Panc1 (cell line): ENCODE data around the gene ACACB. TPM values are rescaled to one million over a fixed set of nuclear protein-coding genes. Genes with fewer than 3 reads are reported as not detected.

Experiments
- ATAC-seq: fragments of 200-7000 bp; cut with Tn5 transposase; 2 replicates; pipeline ENCODE4 v1.9.1; 2020; ENCODE audit warnings: mild to moderate bottlenecking, moderate library complexity
- BruUV-seq: library from RNA; stranded (reverse); fragments of 400-500 nt; replicated peaks from 2 replicates; lab custom pipeline; 2021; lab: Mats Ljungman, UMichigan
- CTCF ChIA-PET: fragments of 300-600 bp; sonication (Branson Sonifier 250); formaldehyde crosslinking; loops from one replicate; lab custom pipeline; 2022; ENCODE audit warnings: antibody characterized with exemption; lab: Charles Lee
- POLR2A ChIA-PET: fragments of 300-600 bp; sonication (Branson Sonifier 250); formaldehyde crosslinking; loops from one replicate; lab custom pipeline; 2022; ENCODE audit warnings: antibody characterized with exemption; lab: Charles Lee
- DNase-seq: peaks from one replicate; pipeline ENCODE4 v3.0.0-alpha.2; 2010; ENCODE audit warnings: low read depth, low spot score
- H3K27ac ChIP-seq: 2 replicates; pipeline ENCODE4 v1.5.1; 2011; ENCODE audit warnings: mild to moderate bottlenecking, low read length, inconsistent platforms
- H3K27me3 ChIP-seq: fragments of 200-500 bp; sonication (Bioruptor generic); 2 replicates; pipeline ENCODE4 v1.6.0; 2014; ENCODE audit warnings: low read length, inconsistent platforms; ENCODE audit not compliant: control insufficient read depth, insufficient read depth
- H3K36me3 ChIP-seq: fragments of 200-500 bp; sonication (Bioruptor generic); 2 replicates; pipeline ENCODE4 v1.5.1; 2014; ENCODE audit warnings: inconsistent platforms, mild to moderate bottlenecking, low read length, moderate library complexity; ENCODE audit not compliant: control insufficient read depth, insufficient read depth
- H3K4me1 ChIP-seq: 2 replicates; pipeline ENCODE4 v1.5.1; 2011; ENCODE audit warnings: inconsistent platforms, mild to moderate bottlenecking, low read length, moderate library complexity; ENCODE audit not compliant: control insufficient read depth, insufficient read depth
- H3K4me3 ChIP-seq, 2 experiments: 2 replicates each; pipeline ENCODE4 v1.5.1; 2011 to 2012; ENCODE audit warnings: low read depth in 2 of 2, low read length in 2 of 2, mild to moderate bottlenecking in 2 of 2, inconsistent platforms in 1 of 2, moderate library complexity in 1 of 2
- H3K9me3 ChIP-seq: fragments of 200-500 bp; sonication (Bioruptor generic); 2 replicates; pipeline ENCODE4 v1.5.1; 2014; ENCODE audit warnings: low read depth, mild to moderate bottlenecking, inconsistent platforms, low read length, moderate library complexity; ENCODE audit not compliant: control insufficient read depth, insufficient read depth
- POLR2AphosphoS5 ChIP-seq: IDR thresholded peaks from 2 replicates; pipeline ENCODE4 v1.6.1; 2012; ENCODE audit warnings: mild to moderate bottlenecking, low read depth, low read length, moderate library complexity
- SIN3A ChIP-seq: IDR thresholded peaks from 2 replicates; pipeline ENCODE4 v1.6.1; 2012; ENCODE audit warnings: low read depth, mild to moderate bottlenecking, low read length, moderate library complexity, borderline replicate concordance; ENCODE audit not compliant: insufficient read depth
- TCF7L2 ChIP-seq: IDR thresholded peaks from 2 replicates; pipeline ENCODE4 v1.6.1; 2011; ENCODE audit warnings: mild to moderate bottlenecking, low read depth, low read length, inconsistent platforms
- in situ Hi-C: cut with HindIII; loops from 2 replicates; pipeline ENCODE4 v1.10.0; 2016; ENCODE audit warnings: low sequenced_read_pairs, low pct_unique_long_range_greater_than_20kb
- intact Hi-C: fragments of 100-400 bp; cut with micrococcal nuclease; formaldehyde crosslinking; loops from one replicate; pipeline ENCODE4 v1.10.0; 2022; ENCODE audit not compliant: unreplicated experiment
- total RNA-seq: library from RNA; stranded (reverse); gene quantifications from one replicate; pipeline ENCODE4 v1.2.1, GENCODE V29; 2021; ENCODE audit not compliant: unreplicated experiment
- TF ChIP-seq, protein P1 (sequence below): fragments of 450-650 bp; IDR thresholded peaks from 2 replicates; pipeline ENCODE4 v1.5.1; 2017; ENCODE audit warnings: mild to moderate bottlenecking
- TF ChIP-seq, protein P2 (sequence below), 2 experiments: IDR thresholded peaks; 2 replicates each; pipeline ENCODE4 v1.6.1; 2011 to 2012; ENCODE audit warnings: low read depth in 2 of 2, control low read depth in 1 of 2, low read length in 1 of 2, mild to moderate bottlenecking in 1 of 2, moderate library complexity in 1 of 2; ENCODE audit not compliant: insufficient read depth in 1 of 2

The ACACB gene
- total RNA-seq, 1 experiment from 2014 or later: 12.3 TPM

DNA sequence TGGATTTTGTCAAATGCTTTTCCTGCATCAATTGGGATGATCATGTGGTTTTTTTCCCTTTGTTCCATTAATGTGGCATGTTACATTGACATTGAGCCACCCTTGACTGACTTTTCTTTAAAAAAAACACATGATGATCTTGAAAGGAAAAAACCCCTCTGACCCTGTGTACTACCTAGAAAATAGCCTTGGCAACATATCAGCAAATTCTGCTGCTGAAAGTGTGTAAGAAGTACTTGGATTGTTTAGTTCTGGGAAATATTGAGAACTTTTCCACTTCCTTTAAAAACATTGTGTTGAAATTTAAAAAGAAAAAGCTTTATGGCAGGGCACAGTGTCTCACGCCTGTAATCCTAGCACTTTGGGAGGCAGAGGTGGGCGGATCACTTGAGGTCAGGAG, 20.7 kb downstream of the ACACB start:
- CTCF ChIA-PET: no interaction called here
- BruUV-seq: no TSS peak
- DNase-seq: no peak
- Histone ChIP-seq H3K4me1 (no peaks in the 10 kb centered on the region), H3K4me3 (no peak overlapping the region), H3K27ac (no peak overlapping the region), H3K27me3 (no peaks in the 10 kb centered on the region), H3K9me3 (peaks cover 2% of the 10 kb centered on the region; the same call in 1 of the 2 replicates), H3K36me3 (no peaks in the 10 kb centered on the region)
- intact Hi-C loops: no loop called here
- ATAC-seq: no peak
- TF ChIP-seq TCF7L2 (no peak), POLR2AphosphoS5 (no peak), SIN3A (no peak)
- TF ChIP-seq, protein P1, sequence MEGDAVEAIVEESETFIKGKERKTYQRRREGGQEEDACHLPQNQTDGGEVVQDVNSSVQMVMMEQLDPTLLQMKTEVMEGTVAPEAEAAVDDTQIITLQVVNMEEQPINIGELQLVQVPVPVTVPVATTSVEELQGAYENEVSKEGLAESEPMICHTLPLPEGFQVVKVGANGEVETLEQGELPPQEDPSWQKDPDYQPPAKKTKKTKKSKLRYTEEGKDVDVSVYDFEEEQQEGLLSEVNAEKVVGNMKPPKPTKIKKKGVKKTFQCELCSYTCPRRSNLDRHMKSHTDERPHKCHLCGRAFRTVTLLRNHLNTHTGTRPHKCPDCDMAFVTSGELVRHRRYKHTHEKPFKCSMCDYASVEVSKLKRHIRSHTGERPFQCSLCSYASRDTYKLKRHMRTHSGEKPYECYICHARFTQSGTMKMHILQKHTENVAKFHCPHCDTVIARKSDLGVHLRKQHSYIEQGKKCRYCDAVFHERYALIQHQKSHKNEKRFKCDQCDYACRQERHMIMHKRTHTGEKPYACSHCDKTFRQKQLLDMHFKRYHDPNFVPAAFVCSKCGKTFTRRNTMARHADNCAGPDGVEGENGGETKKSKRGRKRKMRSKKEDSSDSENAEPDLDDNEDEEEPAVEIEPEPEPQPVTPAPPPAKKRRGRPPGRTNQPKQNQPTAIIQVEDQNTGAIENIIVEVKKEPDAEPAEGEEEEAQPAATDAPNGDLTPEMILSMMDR: no peak
- TF ChIP-seq, protein P2, sequence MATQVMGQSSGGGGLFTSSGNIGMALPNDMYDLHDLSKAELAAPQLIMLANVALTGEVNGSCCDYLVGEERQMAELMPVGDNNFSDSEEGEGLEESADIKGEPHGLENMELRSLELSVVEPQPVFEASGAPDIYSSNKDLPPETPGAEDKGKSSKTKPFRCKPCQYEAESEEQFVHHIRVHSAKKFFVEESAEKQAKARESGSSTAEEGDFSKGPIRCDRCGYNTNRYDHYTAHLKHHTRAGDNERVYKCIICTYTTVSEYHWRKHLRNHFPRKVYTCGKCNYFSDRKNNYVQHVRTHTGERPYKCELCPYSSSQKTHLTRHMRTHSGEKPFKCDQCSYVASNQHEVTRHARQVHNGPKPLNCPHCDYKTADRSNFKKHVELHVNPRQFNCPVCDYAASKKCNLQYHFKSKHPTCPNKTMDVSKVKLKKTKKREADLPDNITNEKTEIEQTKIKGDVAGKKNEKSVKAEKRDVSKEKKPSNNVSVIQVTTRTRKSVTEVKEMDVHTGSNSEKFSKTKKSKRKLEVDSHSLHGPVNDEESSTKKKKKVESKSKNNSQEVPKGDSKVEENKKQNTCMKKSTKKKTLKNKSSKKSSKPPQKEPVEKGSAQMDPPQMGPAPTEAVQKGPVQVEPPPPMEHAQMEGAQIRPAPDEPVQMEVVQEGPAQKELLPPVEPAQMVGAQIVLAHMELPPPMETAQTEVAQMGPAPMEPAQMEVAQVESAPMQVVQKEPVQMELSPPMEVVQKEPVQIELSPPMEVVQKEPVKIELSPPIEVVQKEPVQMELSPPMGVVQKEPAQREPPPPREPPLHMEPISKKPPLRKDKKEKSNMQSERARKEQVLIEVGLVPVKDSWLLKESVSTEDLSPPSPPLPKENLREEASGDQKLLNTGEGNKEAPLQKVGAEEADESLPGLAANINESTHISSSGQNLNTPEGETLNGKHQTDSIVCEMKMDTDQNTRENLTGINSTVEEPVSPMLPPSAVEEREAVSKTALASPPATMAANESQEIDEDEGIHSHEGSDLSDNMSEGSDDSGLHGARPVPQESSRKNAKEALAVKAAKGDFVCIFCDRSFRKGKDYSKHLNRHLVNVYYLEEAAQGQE (IDR thresholded peaks at IDR 0.05; ENCODE audit: insufficient read depth in 1 of 2, low read depth in 2 of 2, low read length in 1 of 2): no peak
- in situ Hi-C loops: no loop called here
- POLR2A ChIA-PET: no interaction called here

DNA sequence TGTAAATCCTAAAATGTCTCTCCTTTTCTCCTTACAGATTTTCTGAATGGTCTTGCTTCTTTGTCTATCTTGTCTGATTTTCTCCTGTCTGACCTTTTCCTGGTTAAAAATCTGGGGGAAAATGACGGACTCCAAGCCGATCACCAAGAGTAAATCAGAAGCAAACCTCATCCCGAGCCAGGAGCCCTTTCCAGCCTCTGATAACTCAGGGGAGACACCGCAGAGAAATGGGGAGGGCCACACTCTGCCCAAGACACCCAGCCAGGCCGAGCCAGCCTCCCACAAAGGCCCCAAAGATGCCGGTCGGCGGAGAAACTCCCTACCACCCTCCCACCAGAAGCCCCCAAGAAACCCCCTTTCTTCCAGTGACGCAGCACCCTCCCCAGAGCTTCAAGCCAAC, 23.0 kb downstream of the ACACB start:
- Histone ChIP-seq H3K9me3 (peaks cover 2% of the 10 kb centered on the region; the same call in 1 of the 2 replicates), H3K36me3 (no peaks in the 10 kb centered on the region), H3K4me3 (no peak overlapping the region), H3K27me3 (no peaks in the 10 kb centered on the region), H3K27ac (no peak overlapping the region), H3K4me1 (no peaks in the 10 kb centered on the region)
- POLR2A ChIA-PET: no interaction called here
- CTCF ChIA-PET: no interaction called here
- no peak for TF ChIP-seq SIN3A
- TF ChIP-seq, protein P1: no peak
- TF ChIP-seq POLR2AphosphoS5: no peak
- no peak for TF ChIP-seq TCF7L2
- TF ChIP-seq, protein P2 (IDR thresholded peaks at IDR 0.05; ENCODE audit: insufficient read depth in 1 of 2, low read depth in 2 of 2, low read length in 1 of 2): no peak
- ATAC-seq: no peak
- no TSS peak for BruUV-seq
- in situ Hi-C loops: no loop called here
- DNase-seq: no peak
- intact Hi-C loops: no loop called here
